T-helper 1 cell (primary cell): ENCODE results near the gene RPH3AL.
"Not testable (repeated sequence)": the region's sequence is repeated elsewhere in the genome, so short reads cannot be mapped to it uniquely, and the experiment has no call there.

Experiments used
- DNase-seq, 5 donors: peaks; one replicate each; pipeline ENCODE4 v3.0.0-alpha.2; 2012 to 2020

The RPH3AL gene

DNA sequence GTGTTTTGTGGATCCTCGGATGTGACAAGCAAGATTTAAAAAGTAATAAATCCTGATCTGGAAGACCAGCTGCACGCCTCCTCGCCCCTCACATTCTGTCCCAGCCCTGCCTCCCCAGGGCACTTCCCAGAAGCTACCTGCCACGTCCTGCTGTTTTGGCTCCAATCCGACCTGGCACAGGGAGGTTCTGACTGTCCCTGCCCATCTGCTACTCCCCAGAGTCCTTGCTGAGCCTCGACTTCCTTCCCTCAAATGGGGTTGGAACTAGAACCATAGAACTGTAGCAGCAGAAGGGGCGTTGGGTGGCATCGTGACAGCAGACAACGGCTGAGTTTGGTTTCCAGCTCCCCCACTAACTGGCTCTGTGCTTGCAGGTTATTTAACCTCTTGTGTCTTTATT lies 71.7 kb downstream of the RPH3AL start:
- DNase-seq: no peak

DNA sequence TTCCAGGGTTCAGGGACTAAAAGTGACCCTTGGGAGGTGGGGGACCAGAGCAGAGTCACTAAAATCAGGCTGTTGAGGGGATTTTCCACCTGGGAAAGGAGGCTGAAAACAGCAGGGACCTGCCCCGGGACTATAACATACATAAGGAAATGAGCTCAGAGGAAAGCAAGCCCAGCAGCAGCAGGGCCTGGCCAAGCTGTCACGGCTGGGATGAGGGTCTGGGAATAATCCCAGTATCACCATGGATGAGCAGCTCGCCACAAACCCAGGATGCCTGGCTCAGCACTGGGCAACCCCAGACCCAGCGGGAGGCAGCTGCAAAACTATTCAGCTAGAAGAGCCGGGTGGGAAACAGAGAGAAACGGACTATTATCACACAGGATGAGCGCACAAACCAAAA lies 72.4 kb downstream of the RPH3AL start:
- DNase-seq: no peak

DNA sequence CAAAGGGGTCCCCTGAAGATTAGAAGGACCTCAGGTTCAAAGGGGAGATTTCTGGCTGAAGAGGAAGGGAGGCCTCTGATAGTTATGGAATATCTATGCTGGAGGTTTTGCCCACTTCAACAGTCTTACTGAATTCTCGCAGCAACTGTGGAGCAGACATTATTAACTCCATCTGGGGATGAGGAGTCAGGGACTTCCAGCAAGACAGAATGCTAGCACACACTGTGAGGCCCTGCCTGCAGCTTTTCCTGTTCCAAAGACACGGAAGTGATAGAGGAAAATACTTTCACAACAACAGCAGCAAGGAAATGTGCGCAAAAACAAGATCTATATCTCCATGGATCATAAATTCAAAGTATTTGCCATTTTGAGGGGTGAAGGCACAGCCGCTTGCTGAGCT lies 72.8 kb downstream of the RPH3AL start:
- DNase-seq: no peak

DNA sequence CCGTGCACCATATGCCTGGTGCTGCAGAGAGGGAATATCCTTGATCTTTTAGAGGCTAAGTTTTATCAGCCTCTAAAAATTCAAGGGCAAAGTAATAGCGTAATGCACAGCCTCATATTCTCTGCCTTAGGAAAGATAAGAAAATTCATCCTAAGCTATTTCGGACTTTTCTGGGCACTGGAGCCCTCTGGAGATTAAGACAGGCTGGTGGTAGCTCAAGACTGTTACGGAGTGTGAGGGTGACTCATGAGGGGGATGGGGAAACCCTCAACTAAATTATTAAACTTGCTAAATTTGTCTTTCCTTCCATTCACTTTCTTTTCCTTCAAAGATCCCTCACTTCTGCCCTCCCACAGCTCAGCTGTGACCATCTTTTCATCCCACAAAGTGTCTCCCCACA lies 73.3 kb downstream of the RPH3AL start:
- no peak for DNase-seq

DNA sequence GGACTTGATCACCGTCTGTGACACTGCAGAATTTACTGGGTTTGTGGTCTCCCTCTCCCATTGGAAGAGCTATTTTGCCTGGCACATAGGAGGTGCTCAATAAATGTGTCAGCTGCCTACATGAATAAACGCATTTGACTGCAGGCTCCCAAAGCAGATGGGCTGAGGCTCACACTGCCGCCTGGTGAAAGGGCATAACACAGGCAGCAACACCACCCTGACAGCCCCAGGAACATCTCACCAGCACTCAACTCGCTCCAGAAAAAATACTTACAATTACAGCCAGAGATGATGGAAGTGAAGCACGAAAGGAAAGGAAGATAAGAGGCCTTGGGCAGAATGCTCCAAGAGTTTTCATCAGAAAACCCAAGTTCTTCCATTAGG lies 73.9 kb downstream of the RPH3AL start:
- no peak for DNase-seq

DNA sequence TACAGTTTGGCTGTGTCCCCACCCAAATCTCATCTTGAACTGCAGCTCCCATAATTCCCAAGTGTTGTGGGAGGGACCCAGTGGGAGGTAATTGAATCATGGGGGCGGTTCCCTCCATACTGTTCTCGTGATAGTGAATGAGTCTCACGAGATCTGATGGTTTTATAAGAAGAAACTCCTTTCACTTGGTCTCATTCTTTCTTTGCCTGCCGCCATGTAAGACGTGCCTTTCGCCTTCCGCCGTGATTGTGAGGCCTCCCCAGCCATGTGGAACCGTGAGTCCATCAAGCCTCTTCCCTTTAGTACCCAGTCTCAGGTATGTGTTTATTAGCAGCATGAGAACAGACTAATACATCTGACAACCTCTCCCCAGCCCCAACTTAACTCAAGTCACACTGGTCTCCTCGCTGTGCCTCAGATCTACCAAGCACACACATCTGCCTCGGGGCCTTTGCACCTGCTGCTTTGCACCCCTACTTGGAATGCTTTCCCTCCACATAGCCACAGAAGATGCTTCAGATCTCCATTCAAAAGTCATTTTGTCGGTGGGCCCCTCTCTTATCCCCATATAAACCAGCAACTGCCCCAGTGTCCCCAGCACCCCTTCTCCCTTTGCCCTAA lies 74.4 kb downstream of the RPH3AL start:
- DNase-seq: no peak

DNA sequence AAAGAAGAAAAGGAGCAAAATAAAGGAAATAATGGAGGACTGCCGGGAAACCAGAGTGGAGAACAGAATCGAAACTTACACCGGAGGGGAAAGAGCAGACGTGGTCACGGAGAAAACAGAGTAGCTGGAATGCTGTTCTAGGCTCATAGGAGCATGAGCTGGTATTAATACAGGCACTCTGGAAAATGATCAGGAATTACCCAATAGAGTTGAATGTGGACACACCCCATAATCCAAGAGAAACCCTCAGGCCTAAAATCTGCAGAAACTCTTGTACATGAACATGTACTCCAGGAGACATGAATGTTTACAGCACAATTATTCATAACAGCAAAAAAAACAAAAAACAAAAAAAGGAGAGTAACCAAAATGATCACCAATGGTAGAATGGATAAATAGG lies 77.7 kb downstream of the RPH3AL start:
- DNase-seq: no peak

DNA sequence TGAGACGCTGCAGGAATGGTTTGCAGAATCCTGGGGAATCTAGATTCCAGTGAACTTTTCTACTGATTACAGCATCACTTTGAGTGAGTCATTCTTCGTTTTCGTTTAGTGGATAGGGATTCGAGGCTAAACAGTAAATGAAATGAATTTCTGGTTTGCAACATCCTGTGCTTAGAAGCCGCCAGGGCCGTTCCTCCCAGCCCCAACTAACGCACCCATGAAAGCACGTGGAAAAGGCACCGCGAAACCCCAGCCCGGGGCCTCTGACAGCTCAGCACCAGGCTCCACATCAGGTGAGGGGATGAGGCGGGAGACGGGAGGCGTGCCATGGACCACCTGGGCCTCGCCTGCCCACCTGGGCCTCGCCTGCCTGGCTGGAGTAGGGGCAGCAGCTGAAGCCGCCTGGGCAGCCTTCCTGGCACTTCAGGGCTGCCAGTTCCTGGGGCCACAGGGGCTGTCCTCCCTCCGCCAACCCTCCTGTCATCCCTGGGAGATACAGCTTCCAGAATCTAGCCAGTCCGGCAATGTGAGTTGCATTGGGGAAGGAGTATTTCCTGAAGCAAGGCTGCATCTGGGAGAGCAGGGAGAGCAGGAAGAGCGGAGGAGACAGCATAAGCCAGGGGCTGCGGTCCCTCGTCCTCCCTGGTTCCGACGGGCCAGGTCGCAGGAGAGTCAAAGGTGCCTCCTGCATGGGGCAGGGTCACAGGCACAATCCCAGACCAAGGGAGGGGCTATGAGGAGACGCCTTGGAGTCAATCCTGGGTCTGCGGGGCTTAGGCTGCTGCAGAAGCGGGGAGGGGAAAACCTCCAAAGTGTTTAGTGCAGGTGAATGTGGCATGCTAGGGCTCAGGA lies 78.4 kb downstream of the RPH3AL start:
- no peak for DNase-seq

DNA sequence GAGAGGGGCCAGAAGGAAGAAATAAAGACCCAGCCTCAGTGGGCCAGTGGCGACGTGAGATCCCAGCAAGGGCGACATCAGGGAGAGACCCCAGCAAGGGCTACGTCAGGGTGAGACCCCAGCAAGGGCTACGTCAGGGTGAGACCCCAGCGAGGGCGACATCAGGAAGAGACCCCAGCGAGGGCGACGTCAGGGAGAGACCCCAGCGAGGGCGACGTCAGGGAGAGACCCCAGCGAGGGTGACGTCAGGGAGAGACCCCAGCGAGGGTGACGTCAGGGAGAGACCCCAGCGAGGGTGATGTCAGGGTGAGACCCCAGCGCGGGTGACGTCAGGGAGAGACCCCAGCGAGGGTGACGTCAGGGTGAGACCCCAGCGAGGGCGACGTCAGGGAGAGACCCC lies 79.8 kb downstream of the RPH3AL start:
- DNase-seq: not testable (repeated sequence)

DNA sequence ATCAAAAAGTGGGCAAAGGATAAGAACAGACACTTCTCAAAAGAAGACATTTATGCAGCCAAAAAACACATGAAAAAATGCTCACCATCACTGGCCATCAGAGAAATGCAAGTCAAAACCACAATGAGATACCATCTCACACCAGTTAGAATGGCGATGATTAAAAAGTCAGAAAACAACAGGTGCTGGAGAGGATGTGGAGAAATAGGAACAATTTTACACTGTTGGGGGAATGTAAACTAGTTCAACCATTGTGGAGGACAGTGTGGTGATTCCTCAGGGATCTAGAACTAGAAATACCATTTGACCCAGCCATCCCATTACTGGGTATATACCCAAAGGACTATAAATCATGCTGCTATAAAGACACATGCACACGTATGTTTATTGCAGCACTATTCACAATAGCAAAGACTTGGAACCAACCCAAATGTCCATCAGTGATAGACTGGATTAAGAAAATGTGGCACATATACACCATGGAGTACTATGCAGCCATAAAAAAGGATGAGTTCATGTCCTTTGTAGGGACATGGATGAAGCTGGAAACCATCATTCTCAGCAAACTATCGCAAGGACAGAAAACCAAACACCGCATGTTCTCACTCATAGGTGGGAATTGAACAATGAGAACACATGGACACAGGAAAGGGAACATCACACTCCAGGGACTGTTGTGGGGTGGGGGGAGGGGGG lies 80.5 kb downstream of the RPH3AL start:
- not testable (repeated sequence) for DNase-seq

DNA sequence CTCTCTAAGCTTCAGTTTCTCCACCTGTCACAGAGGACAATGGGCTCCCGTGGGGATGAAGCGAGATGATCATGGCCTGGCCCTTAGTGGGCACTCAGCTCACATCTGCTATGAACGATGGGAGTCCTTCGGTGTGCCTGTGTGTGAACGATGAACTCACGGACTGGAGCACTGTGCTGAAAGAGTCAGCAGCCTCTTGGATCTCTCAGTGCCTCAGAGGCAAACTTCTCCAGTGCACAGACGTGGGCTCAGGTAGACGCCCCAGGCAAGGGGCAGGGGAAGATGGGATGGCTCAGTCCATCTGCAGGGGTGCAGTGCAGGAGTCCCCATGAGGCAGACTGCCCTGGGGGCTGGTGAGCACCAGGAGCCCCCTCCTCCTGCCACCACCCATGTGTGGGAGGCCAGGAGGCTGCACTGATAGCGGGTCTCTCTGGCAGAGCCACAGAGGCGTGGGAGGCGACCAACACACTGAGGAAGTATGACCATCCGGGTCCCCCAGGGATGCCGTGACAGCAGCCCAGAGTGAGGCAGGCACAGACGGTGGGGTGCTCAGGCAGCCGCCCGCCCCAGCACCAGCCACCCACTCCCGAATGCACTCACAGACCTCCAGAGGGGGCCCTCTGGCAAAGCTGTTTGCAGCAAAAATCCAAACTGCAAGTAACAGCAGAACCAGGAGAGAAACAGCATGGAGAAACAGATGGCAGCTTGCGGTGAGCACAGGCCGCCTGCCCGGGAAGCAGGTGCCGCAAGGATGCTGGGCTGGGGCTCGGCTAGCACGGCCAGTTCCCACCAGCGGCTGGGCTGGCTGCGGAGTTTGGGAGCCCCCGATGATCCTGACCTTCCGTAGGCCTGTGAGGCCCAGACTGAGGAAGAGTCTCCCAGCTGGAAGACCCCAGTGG lies 82.7 kb downstream of the RPH3AL start:
- DNase-seq: no peak

DNA sequence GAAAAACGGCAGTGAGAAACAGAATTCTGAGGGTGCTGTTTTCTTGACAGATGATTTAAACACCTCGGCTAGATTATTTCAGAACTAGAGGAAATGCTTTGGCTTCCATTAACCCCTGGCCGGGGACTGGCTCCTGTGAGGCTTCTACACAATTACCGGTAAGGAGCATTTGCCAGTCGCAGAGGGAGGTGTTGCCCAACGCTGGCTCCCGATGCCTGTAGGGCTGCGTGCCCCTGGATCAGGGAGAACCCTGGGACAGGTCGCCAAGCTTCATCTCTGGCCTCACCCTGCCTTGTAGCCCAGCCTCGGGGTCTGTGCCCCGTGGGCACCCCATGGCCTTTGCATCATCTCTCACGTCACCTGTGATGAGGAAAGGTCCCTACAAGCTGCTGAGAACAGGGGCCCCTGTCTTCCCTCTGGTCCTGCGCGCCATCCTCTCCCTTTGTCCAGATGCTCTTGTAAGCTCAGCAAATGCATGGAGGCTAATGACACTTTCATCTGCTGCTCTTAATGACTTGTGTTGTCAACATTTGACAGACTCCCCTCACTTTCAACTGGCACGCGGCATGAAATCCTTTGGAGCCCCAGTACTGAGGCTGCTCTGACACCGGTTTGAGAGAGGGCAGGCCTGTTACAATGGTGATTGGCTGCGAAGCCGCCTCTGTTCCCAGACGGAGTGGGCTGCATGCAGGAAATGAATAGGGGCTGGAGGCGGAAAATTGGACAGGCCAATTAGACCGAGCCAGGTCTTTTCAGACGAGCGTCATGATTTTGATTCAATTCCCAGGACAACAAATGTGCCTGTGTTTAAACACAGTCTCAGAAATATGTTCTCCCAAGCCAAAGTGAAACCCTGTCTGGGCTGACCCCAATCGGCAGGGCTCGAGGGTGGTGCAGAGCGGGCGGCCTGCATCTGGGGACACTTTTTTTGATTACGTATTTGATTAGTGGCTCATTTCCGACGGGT lies 85.6 kb downstream of the RPH3AL start:
- no peak for DNase-seq

DNA sequence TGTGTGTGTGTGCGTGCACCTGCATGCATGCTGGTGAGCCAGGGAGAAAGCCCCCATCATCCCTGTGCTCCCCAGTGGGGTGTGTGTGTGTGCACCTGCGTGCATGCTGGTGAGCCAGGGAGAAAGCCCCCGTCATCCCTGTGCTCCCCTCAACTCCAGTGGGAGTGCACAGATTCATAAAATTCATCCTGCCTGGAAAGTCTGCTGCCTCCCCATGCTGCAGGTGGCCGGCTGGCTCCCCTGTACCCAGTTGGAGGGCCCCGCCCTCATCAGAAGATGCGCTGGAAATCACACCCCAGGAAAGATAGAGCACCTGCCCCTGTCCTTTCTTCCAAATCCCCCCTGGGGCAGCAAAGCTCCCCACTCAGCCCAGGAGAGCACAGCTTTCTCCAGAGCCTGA lies 86.4 kb downstream of the RPH3AL start:
- DNase-seq: no peak

DNA sequence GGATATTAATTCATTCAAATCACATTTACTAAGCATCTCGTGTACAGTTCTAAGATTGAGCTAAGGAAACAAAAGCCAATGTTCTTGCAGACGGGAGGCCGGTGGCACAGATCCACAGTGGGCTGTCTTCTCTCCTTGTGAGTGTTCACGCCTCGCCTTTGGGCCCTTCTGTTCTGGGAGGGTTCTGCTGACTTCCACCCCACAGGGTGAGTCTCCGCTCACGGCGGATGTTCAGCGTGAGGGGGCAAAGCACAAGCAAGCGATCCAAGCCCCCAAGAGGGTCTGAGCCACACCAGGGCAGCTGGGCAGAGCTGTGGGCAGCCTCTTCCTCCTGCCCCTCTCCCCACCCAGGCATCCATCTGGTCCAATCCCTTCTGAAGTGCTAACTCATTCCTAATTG lies 86.9 kb downstream of the RPH3AL start:
- DNase-seq: no peak

DNA sequence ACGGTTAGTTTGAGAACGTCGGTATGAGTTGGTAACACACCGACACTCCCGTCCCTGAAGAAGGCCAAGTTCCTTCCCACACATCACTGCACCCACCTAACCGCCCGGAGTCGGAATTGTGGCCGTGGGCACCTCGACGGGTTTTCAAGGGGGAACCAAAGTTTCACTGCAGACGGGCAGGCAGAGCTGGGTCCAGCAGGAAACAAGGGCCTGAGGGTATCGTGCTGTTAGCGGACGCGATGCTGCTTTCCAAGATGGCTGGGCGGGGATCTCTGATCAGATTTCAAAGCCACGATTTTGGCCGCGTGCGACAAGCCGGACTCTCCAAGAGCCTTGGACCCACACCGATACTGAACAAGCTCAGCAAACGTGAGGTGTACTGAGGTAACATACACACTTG lies 88.8 kb downstream of the RPH3AL start:
- DNase-seq: no peak

DNA sequence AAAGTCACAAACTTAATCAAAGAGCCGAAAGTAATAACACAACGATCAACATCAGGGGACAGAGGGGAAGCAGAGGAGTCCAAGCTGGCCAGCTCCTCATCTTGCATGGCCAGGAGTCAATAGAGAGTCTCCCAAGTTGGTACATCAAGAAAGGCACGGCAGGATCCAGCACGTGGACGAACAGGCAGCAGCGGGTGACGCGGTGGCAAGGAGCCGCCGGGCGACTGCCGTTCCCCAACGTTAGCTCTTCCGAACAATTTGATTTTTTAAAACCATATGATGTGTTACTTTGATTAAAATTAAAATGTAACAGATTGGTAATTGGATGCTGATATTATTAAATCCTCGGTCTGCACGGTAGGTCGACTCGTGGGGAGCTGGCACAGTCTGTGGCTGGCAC lies 89.3 kb downstream of the RPH3AL start:
- DNase-seq: no peak

DNA sequence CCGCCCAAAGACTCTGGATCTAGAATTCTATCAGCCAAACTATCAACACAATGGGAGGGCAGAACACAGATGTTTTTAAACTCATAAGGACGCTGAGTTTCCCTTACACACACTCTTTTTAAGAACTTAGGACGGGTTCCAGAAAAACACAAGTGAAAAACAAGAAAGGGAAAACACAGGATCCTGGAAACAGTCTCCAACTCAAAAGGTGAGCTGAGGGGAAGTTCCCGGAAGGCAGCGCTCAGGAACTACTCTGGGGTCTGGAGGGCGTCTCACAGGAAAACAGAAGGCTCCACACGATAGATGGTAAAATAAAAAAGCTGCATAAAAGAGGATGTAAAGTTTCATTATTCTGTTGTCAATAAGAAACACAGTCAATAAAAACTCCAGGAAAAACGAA lies 91.0 kb downstream of the RPH3AL start:
- no peak for DNase-seq

DNA sequence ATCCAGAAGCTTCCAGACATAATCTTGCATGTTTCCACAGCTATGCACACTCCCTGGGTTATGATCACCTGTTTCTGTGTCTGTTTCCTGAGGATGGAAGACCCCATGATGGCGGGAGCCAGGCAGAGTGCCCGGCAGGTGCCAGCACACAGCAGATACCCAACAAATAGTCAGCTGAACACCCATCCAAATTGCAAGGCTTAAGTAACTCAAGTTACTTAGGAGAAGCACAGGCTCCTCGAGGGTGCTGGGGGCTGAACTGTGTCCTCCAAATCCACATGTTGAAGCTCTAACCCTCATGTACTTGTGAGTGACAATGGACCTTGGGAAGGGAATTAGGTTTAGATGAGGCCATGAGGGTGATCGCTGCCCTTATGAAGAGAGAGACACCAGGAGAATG lies 91.7 kb downstream of the RPH3AL start:
- DNase-seq: no peak

DNA sequence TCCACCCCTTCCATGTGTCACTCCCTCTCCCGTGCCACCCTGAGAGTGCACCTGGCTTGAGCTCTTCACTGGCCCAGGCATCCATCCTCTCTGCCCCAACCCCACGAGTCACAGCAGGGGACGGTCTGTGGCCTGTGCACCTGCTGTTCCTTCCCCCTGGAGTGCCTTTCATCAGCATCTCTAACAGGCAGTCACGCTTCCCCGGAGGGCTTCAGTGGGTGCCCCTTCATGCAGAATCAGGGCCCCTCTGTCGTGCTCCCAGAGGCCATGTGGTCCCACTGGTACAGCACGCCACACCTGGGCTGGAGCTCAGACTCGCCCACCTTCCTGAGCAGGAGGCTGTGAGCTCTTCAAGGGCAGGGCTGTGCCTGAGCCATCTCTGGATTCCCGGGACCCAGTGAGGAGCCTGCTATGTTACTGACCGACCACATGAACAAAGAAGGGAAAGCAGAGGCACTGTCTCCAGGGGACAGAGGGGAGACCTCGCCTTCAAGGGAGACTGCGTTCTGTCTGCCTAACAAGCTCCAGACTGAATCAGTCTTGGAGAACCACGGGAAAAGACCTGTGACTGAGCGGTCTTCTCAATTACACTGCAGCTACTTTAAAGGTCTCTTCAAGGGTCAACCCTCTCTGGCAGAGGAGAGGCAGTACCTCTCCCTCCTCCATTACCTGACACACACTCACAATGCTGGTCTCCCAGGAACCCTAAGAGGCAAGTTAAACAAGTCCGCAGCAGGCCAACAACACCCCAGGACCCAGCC lies 92.4 kb downstream of the RPH3AL start:
- DNase-seq: no peak

DNA sequence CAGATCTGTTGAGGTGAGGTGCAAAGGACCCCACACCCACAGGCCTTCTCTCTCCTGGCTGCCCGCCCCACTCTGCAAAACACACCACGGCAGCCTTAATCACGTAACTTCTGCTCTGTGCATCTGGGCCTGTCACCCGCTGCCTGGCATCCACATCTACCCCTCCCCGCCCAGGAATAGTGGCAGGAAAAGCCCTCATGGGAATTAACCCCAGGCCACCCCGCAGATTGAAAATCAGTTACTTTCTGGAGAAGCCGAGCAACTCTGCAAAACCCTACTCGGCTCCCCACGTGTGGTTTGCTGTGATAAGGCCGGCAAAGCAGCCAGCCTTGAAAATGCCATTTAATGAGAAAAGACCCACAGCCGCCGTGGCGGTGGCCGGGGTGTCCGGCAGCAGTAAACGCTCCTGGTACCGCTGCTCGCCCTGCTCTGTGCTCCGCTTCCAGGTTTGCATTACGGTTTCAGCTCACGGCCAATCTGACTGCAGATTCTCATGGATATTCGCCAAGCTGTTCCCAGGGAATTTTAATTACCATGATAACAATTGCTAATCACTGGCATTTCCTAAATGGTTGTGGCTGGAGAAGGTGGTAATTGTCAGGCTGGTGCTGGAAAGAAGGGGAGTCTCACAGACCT lies 93.1 kb downstream of the RPH3AL start:
- DNase-seq: no peak
